Right atrium auricular region (tissue), 2 donors: ENCODE data around the gene PORCN. TPM values are rescaled to one million over a fixed set of nuclear protein-coding genes. Genes with fewer than 3 reads are reported as not detected.

Source experiments
- DNase-seq: peaks from one replicate; pipeline ENCODE4 v3.0.0-alpha.2; 2019; ENCODE audit warnings: low spot score
- H3K27ac ChIP-seq, 2 donors: fragments of 200-600 bp; sonication (generic); 1 replicate in 1 of 2; 2 replicates in 1 of 2; pipeline ENCODE4 v1.5.1; 2016 to 2019
- H3K27me3 ChIP-seq, 2 donors: fragments of 200-600 bp; sonication (generic); one replicate each; pipeline versions ENCODE4 v1.5.1 to v1.6.0; 2017 to 2019
- H3K36me3 ChIP-seq: fragments of 200-600 bp; sonication (generic); one replicate; pipeline ENCODE4 v1.5.1; 2016
- H3K4me1 ChIP-seq, 2 donors: fragments of 200-600 bp; sonication (generic); one replicate each; pipeline versions ENCODE4 v1.5.1 to v1.6.0; 2017 to 2019
- H3K4me3 ChIP-seq, 2 donors: fragments of 200-600 bp; sonication (generic); 1 replicate in 1 of 2; 2 replicates in 1 of 2; pipeline ENCODE4 v1.5.1; 2017 to 2019; ENCODE audit warnings: mild to moderate bottlenecking in 1 of 2, moderate library complexity in 1 of 2
- H3K9me3 ChIP-seq, 2 donors: fragments of 200-600 bp; sonication (generic); one replicate each; pipeline ENCODE4 v1.5.1; 2019
- CTCF ChIP-seq, 2 donors: fragments of 200-600 bp; sonication (generic); IDR thresholded peaks; one replicate each; pipeline ENCODE4 v1.5.1; 2019; ENCODE audit warnings: antibody characterized with exemption in 2 of 2
- total RNA-seq, 2 donors: library from RNA; depleted of rRNA; stranded (reverse); fragments of >200 nt; gene quantifications; one replicate each; pipeline ENCODE4 v1.1.0, GENCODE V29; 2016

The PORCN gene
- total RNA-seq, result 10 to 100 TPM; 23.0 to 43.0 TPM

DNA sequence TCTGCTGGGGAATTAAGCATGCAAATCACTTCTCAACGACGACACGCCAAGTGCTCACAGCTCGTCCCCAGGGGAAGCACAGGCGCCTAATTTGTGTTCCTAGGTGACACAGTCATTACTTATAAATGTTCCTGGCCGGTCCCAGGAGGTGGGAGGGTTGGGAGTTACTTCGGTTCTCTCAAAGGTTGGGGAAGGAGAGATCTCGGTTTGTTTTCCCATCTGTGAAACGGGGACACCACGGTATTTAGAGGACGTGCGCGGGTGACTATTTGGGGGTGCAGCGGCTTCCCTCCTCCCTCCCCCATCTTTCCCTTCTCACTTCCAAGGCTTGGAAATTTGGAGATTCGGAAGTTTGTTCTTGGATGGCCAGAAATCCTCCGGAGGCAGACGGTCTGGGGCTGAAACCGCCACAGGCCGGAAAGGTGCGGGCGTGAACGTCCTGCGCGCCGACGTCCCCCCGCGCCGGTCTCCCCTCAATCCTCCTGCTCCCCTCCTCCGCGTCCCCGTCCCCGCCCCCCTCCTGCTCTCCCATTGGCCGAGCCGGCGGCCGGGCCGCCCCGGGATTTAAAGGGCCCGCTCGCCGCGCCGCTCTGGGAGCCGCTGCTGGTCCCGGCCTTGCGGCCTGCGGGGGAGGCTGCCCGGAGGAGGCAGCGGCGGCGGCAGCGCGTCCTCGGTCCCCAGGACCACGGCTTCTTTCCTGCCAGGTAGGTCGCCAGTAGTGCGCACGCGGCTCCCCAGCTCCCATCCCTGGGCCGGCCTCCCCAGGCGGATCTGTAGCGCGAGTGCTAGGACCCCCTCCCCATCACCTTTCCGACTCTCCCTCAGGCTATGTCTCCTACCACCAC lies at the start of gene PORCN:
Gene PORCN (plus strand): TSS at position 593 of the 845 bp plus-strand sequence. CDS start 829 bp downstream, outside the sequence.
- peaks cover 0 to 9% of the 10 kb centered on the region in 2 donors for H3K4me1 ChIP-seq
- DNase-seq, result peak; percentile 79
- no peaks in the 10 kb centered on the region for H3K9me3 ChIP-seq
- peak within 1 kb of the TSS; percentile 60 to 72 for H3K4me3 ChIP-seq
- TF ChIP-seq CTCF (IDR thresholded peaks at IDR 0.05), result no peak
- peak within 1 kb of the TSS; percentile 83 for H3K27ac ChIP-seq
- H3K36me3 ChIP-seq, result no peaks in the 10 kb centered on the region
- H3K27me3 ChIP-seq, result no peaks in the 10 kb centered on the region

GRCh38 chrX:48459483-48459882 lies 49.3 kb upstream of the PORCN start:
- DNase-seq, result peak; percentile 52
- TF ChIP-seq CTCF (IDR thresholded peaks at IDR 0.05), result no peak
- no peaks in the 10 kb centered on the region for H3K9me3 ChIP-seq

DNA sequence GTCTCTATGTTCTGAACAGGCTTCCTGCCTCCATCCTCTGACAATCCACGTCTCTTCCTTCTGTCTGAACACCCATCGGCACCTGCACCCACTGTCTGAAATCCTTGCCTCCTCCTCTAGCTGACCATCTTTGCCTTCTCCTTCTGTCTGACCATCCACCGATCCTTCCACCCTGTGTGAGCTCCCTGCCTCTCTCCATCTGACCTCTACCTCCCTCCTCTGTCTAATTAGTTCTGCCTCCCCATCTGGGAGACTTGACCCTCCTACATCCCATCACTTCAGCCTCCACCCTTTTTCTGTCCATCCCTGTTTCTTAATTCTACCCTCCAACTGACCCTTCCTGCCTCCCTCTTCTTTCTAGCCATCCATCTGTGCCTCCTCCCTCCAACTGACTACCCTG lies 48.8 kb upstream of the PORCN start:
- no peaks in the 10 kb centered on the region for H3K27me3 ChIP-seq
- no peak overlapping the region for H3K4me3 ChIP-seq
- DNase-seq, result peak; percentile 2
- H3K27ac ChIP-seq, result no peak overlapping the region
- H3K9me3 ChIP-seq, result no peaks in the 10 kb centered on the region
- H3K4me1 ChIP-seq, result no peaks in the 10 kb centered on the region
- TF ChIP-seq CTCF (IDR thresholded peaks at IDR 0.05), result no peak
- no peaks in the 10 kb centered on the region for H3K36me3 ChIP-seq

More at GRCh38 chrX:48459483-48459882, 49.3 kb upstream of the PORCN start:
- Histone ChIP-seq H3K4me1 (no peaks in the 10 kb centered on the region), H3K4me3 (no peak overlapping the region), H3K36me3 (no peaks in the 10 kb centered on the region), H3K27me3 (no peaks in the 10 kb centered on the region), H3K27ac (no peak overlapping the region)

DNA sequence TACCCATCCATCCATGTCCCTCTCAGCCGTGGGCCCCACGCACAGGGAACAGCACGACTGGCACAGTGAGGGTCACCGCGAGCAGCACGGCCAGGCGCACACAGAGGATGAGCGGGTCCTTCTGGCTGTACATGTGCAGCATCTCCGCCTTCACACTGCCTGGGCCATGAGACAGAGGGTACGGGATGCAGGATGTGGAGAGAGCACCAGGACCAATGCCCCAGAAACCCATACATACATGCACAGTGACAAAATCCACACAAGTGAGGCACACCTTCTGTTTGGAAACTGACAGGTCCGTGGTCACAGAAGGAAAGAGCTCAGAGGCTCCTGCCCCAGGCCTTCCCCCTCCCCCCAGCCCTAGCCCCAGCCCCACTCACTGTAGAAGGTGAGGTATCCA lies 48.2 kb upstream of the PORCN start:
- H3K27ac ChIP-seq, result no peak overlapping the region
- no peak for DNase-seq
- no peaks in the 10 kb centered on the region for H3K9me3 ChIP-seq
- no peak for TF ChIP-seq CTCF (IDR thresholded peaks at IDR 0.05)
- H3K4me3 ChIP-seq, result no peak overlapping the region
- H3K27me3 ChIP-seq, result no peaks in the 10 kb centered on the region
- no peaks in the 10 kb centered on the region for H3K36me3 ChIP-seq
- no peaks in the 10 kb centered on the region for H3K4me1 ChIP-seq

- H3K36me3 ChIP-seq, result no peaks in the 10 kb centered on the region
- H3K9me3 ChIP-seq, result no peaks in the 10 kb centered on the region
- no peak for TF ChIP-seq CTCF (IDR thresholded peaks at IDR 0.05)
- H3K27me3 ChIP-seq, result no peaks in the 10 kb centered on the region
- H3K4me1 ChIP-seq, result no peaks in the 10 kb centered on the region
- no peak for DNase-seq
- H3K4me3 ChIP-seq, result no peak overlapping the region
- no peak overlapping the region for H3K27ac ChIP-seq
Measured at GRCh38 chrX:48461830-48462229, 47.0 kb upstream of the PORCN start.
